GM12878 (cell line): ENCODE results near the gene MTA3. TPM values are rescaled to one million over a fixed set of nuclear protein-coding genes. Genes with fewer than 3 reads are reported as not detected.

Source experiments
- BCL11A ChIP-seq: IDR thresholded peaks from 2 replicates; pipeline ENCODE4 v1.6.1; 2011; ENCODE audit warnings: low read depth, low read length
- BHLHE40 ChIP-seq, 2 experiments: fragments of 450-650 bp in 1 of 2; IDR thresholded peaks; 2 replicates each; pipeline ENCODE4 v1.6.1; 2011 to 2017; ENCODE audit warnings: low read depth in 2 of 2, borderline replicate concordance in 1 of 2, improper control_type of control experiment in 1 of 2, low read length in 1 of 2, mild to moderate bottlenecking in 1 of 2
- BMI1 ChIP-seq: fragments of 450-650 bp; IDR thresholded peaks from 2 replicates; pipeline ENCODE4 v1.6.1; 2016; ENCODE audit warnings: mild to moderate bottlenecking, moderate library complexity, borderline replicate concordance
- CHD2 ChIP-seq: IDR thresholded peaks from 2 replicates; pipeline ENCODE4 v1.6.1; 2011; ENCODE audit warnings: low read depth, low read length, improper control_type of control experiment, borderline replicate concordance
- CREM ChIP-seq: IDR thresholded peaks from 2 replicates; pipeline ENCODE4 v1.6.1; 2014; ENCODE audit warnings: antibody characterized with exemption, low read depth
- EGR1 ChIP-seq, 2 experiments: IDR thresholded peaks; 1 replicate in 1 of 2; 2 replicates in 1 of 2; pipeline ENCODE4 v1.6.1; 2011 to 2012; ENCODE audit warnings: low read depth in 2 of 2, low read length in 2 of 2, borderline replicate concordance in 1 of 2, mild to moderate bottlenecking in 1 of 2, moderate library complexity in 1 of 2
- HDGF ChIP-seq: fragments of 450-650 bp; IDR thresholded peaks from 2 replicates; pipeline ENCODE4 v1.6.1; 2016; ENCODE audit warnings: antibody characterized with exemption
- IKZF2 ChIP-seq, 2 experiments: fragments of 450-650 bp; IDR thresholded peaks; 2 replicates each; pipeline ENCODE4 v1.6.1; 2017; ENCODE audit warnings: mild to moderate bottlenecking in 2 of 2, moderate library complexity in 2 of 2
- JUND ChIP-seq: IDR thresholded peaks from 2 replicates; pipeline ENCODE4 v1.6.1; 2012; ENCODE audit warnings: low read depth, mild to moderate bottlenecking, low read length, improper control_type of control experiment, moderate library complexity
- LARP7 ChIP-seq: fragments of 450-650 bp; IDR thresholded peaks from 2 replicates; pipeline ENCODE4 v1.6.1; 2017; ENCODE audit warnings: mild to moderate bottlenecking
- MEF2A ChIP-seq: IDR thresholded peaks from 2 replicates; pipeline ENCODE4 v1.6.1; 2011; ENCODE audit warnings: low read depth, mild to moderate bottlenecking, low read length, moderate library complexity; ENCODE audit not compliant: insufficient read depth
- MTA3 ChIP-seq: IDR thresholded peaks from 2 replicates; pipeline ENCODE4 v1.6.1; 2012; ENCODE audit warnings: low read length, inconsistent platforms, borderline replicate concordance
- NR2F1 ChIP-seq: fragments of 450-650 bp; conservative IDR thresholded peaks from 2 replicates; pipeline ENCODE4 v1.6.1; 2017; ENCODE audit warnings: mild to moderate bottlenecking
- PAX5 ChIP-seq: IDR thresholded peaks from 2 replicates; pipeline ENCODE4 v1.6.1; 2011; ENCODE audit warnings: low read depth, low read length, borderline replicate concordance
- RBBP5 ChIP-seq: fragments of 200-600 bp; sonication (generic); conservative IDR thresholded peaks from 2 replicates; pipeline ENCODE4 v1.6.1; 2016
- SMARCA5 ChIP-seq: fragments of 450-650 bp; IDR thresholded peaks from 2 replicates; pipeline ENCODE4 v1.6.1; 2017; ENCODE audit warnings: mild to moderate bottlenecking
- SREBF2 ChIP-seq: IDR thresholded peaks from 2 replicates; pipeline ENCODE4 v1.6.1; 2012; ENCODE audit warnings: mild to moderate bottlenecking, low read length
- ZBED1 ChIP-seq: IDR thresholded peaks from 2 replicates; pipeline ENCODE4 v1.6.1; 2016; ENCODE audit warnings: borderline replicate concordance
- polyA plus RNA-seq, 11 experiments: library from polyadenylated mRNA; depleted of rRNA in 4 of 11; unstranded in 6 of 11; stranded (reverse) in 5 of 11; fragments of >200 nt; fragmentation: Nextera tagmentation in 4 of 11; fragmentation: Illumina TruSeq in 1 of 11; extraction: Ambion mirVana in 4 of 11; extraction: Trizol in 1 of 11; gene quantifications; 1 replicate in 1 of 11; 2 replicates in 10 of 11; pipeline versions ENCODE4 v1.2.1 to v1.2.3, GENCODE V29; 2011 to 2016; ENCODE audit warnings: inconsistent platforms in 2 of 11, missing spikeins in 2 of 11, low read depth in 1 of 11
- total RNA-seq, 4 experiments: library from RNA; depleted of rRNA in 3 of 4; stranded (reverse); fragments of >200 nt in 3 of 4; fragmentation: Illumina TruSeq in 1 of 4; extraction: Trizol in 1 of 4; gene quantifications; 2 replicates each; pipeline versions ENCODE4 v1.2.1 to v1.2.3, GENCODE V29; 2013 to 2021
- TF ChIP-seq, protein P1 (sequence below): IDR thresholded peaks from 2 replicates; pipeline ENCODE4 v1.6.1; 2012; ENCODE audit warnings: low read depth, low read length, improper control_type of control experiment
- TF ChIP-seq, protein P2 (sequence below): IDR thresholded peaks from 2 replicates; pipeline ENCODE4 v1.6.1; 2011; ENCODE audit warnings: low read depth, low read length, improper control_type of control experiment, borderline replicate concordance
- TF ChIP-seq, protein P3 (sequence below): IDR thresholded peaks from 2 replicates; pipeline ENCODE4 v1.6.1; 2012; ENCODE audit warnings: low read length, inconsistent platforms
- TF ChIP-seq, protein P4 (sequence below): fragments of 450-650 bp; IDR thresholded peaks from 2 replicates; pipeline ENCODE4 v1.6.1; 2016; ENCODE audit warnings: mild to moderate bottlenecking
- TF ChIP-seq, protein P5 (sequence below): fragments of 450-650 bp; formaldehyde crosslinking; IDR thresholded peaks from 2 replicates; pipeline ENCODE4 v1.5.0; 2022; ENCODE audit warnings: mild to moderate bottlenecking, missing genetic modification characterization

MTA3 gene
- total and polyA plus RNA-seq, 10 of the 15 experiments (the other 5 are each of a cell fraction or from before 2014, with no cell fraction given), result 17.6 to 45.5 (median 26.5) TPM

DNA sequence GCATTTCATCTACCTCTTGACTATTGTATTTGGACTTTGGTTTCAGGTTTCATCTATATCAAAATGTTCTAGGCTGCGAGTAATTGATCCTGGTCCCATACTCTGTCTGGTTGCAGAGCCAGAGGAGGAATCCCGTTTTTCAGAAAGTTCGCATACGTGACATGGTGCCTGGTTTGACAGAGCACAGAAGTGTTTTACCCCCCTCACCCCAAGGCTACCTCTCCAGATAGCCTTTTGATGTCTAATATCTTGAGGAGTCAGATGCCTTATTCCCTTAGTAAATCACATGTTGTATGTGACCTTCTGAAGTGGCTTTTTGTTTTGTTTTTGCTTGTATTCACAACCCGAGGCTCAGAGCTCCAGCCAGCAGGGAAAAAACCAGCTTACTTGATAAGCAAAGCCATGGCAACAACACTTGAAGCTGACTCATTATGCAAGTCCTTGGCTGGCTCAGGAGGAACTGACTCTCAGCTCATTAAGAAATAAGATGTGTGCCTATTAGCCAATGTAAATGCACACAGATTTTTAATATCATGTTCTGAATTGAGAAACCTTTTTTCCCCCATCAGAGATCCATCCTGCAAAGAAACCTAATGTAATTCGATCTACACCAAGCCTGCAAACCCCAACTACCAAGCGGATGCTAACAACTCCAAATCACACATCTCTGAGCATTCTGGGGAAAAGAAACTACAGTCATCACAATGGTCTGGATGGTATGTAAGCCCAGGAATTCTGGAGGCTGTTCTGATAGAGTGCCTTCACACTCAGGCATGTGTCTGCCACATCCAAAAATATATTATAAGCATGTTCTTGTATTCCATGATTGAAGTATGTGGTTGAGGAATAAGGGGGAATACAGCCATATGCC is 154.1 kb downstream of the MTA3 start (continued):
- TF ChIP-seq BMI1 (peak; percentile 93), EGR1 (IDR thresholded peaks at IDR 0.05; ENCODE audit: borderline replicate concordance in 1 of 2, low read depth in 2 of 2, low read length in 2 of 2) (no peak), BHLHE40 (IDR thresholded peaks at IDR 0.05; ENCODE audit: borderline replicate concordance in 1 of 2, low read depth in 2 of 2, low read length in 1 of 2) (peak; percentile 40 to 57; a peak in 2 of 4 replicates), SREBF2 (no peak), HDGF (0 out of 2 replicates have a peak, but pooled peaks have one; percentile 39), ZBED1 (no peak), NR2F1 (peak; percentile 75), SMARCA5 (peak; percentile 74; the same call in 1 of the 2 replicates), PAX5 (peak; percentile 28; the same call in 1 of the 2 replicates), IKZF2 (IDR thresholded peaks at IDR 0.05) (peak; percentile 79 to 82), MTA3 (peak; percentile 63), MEF2A (0 out of 2 replicates have a peak, but pooled peaks have one; percentile 27), BCL11A (peak; percentile 99), CHD2 (peak; percentile 79; the same call in 1 of the 2 replicates), CREM (peak; percentile 38; the same call in 1 of the 2 replicates), LARP7 (no peak), JUND (peak; percentile 98), RBBP5 (no peak)
- TF ChIP-seq, protein P1, sequence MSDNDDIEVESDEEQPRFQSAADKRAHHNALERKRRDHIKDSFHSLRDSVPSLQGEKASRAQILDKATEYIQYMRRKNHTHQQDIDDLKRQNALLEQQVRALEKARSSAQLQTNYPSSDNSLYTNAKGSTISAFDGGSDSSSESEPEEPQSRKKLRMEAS, result 0 out of 2 replicates have a peak, but pooled peaks have one; percentile 26
- TF ChIP-seq, protein P2, sequence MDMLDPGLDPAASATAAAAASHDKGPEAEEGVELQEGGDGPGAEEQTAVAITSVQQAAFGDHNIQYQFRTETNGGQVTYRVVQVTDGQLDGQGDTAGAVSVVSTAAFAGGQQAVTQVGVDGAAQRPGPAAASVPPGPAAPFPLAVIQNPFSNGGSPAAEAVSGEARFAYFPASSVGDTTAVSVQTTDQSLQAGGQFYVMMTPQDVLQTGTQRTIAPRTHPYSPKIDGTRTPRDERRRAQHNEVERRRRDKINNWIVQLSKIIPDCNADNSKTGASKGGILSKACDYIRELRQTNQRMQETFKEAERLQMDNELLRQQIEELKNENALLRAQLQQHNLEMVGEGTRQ, result no peak; the same call in 1 of the 2 replicates
- TF ChIP-seq, protein P3, sequence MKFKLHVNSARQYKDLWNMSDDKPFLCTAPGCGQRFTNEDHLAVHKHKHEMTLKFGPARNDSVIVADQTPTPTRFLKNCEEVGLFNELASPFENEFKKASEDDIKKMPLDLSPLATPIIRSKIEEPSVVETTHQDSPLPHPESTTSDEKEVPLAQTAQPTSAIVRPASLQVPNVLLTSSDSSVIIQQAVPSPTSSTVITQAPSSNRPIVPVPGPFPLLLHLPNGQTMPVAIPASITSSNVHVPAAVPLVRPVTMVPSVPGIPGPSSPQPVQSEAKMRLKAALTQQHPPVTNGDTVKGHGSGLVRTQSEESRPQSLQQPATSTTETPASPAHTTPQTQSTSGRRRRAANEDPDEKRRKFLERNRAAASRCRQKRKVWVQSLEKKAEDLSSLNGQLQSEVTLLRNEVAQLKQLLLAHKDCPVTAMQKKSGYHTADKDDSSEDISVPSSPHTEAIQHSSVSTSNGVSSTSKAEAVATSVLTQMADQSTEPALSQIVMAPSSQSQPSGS, result peak; percentile 42; the same call in 1 of the 2 replicates
- TF ChIP-seq, protein P4, sequence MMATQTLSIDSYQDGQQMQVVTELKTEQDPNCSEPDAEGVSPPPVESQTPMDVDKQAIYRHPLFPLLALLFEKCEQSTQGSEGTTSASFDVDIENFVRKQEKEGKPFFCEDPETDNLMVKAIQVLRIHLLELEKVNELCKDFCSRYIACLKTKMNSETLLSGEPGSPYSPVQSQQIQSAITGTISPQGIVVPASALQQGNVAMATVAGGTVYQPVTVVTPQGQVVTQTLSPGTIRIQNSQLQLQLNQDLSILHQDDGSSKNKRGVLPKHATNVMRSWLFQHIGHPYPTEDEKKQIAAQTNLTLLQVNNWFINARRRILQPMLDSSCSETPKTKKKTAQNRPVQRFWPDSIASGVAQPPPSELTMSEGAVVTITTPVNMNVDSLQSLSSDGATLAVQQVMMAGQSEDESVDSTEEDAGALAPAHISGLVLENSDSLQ, result peak; percentile 32; the same call in 1 of the 2 replicates
- TF ChIP-seq, protein P5, sequence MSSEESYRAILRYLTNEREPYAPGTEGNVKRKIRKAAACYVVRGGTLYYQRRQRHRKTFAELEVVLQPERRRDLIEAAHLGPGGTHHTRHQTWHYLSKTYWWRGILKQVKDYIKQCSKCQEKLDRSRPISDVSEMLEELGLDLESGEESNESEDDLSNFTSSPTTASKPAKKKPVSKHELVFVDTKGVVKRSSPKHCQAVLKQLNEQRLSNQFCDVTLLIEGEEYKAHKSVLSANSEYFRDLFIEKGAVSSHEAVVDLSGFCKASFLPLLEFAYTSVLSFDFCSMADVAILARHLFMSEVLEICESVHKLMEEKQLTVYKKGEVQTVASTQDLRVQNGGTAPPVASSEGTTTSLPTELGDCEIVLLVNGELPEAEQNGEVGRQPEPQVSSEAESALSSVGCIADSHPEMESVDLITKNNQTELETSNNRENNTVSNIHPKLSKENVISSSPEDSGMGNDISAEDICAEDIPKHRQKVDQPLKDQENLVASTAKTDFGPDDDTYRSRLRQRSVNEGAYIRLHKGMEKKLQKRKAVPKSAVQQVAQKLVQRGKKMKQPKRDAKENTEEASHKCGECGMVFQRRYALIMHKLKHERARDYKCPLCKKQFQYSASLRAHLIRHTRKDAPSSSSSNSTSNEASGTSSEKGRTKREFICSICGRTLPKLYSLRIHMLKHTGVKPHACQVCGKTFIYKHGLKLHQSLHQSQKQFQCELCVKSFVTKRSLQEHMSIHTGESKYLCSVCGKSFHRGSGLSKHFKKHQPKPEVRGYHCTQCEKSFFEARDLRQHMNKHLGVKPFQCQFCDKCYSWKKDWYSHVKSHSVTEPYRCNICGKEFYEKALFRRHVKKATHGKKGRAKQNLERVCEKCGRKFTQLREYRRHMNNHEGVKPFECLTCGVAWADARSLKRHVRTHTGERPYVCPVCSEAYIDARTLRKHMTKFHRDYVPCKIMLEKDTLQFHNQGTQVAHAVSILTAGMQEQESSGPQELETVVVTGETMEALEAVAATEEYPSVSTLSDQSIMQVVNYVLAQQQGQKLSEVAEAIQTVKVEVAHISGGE (CRISPR knock-in tag), result no peak
